NCI-H526 treated with DMSO at 0.1 percent for 48 hours (cell line): ENCODE data around the gene ZC3H18.

Experiments used
- DNase-seq: peaks from one replicate; lab custom pipeline; 2025; lab: John Stamatoyannopoulos, UW

Gene ZC3H18

GRCh38 chr16:88533381-88533917 lies 36.8 kb upstream of the ZC3H18 start:
- DNase-seq, result no peak

- peak; percentile 17 for DNase-seq
Observed at GRCh38 chr16:88533932-88534637, 36.1 kb upstream of the ZC3H18 start.

GRCh38 chr16:88534638-88535190 lies 35.5 kb upstream of the ZC3H18 start:
- no peak for DNase-seq

GRCh38 chr16:88535191-88535856 lies 34.9 kb upstream of the ZC3H18 start:
- DNase-seq, result no peak

- DNase-seq, result no peak
Observed at GRCh38 chr16:88535857-88536222, 34.4 kb upstream of the ZC3H18 start.

GRCh38 chr16:88536510-88536909 lies 33.7 kb upstream of the ZC3H18 start:
- DNase-seq, result no peak

GRCh38 chr16:88536971-88537751 lies 33.0 kb upstream of the ZC3H18 start:
- DNase-seq, result no peak

GRCh38 chr16:88537859-88538258 lies 32.3 kb upstream of the ZC3H18 start:
- DNase-seq, result no peak

- no peak for DNase-seq
Observed at GRCh38 chr16:88538366-88539060, 31.7 kb upstream of the ZC3H18 start.

- no peak for DNase-seq
Observed at GRCh38 chr16:88539261-88539651, 30.9 kb upstream of the ZC3H18 start.

- no peak for DNase-seq
Observed at GRCh38 chr16:88539652-88540345, 30.4 kb upstream of the ZC3H18 start.

- DNase-seq, result no peak
Observed at GRCh38 chr16:88540346-88540977, 29.7 kb upstream of the ZC3H18 start.

- no peak for DNase-seq
Observed at GRCh38 chr16:88541831-88542616, 28.2 kb upstream of the ZC3H18 start.

- no peak for DNase-seq
Observed at GRCh38 chr16:88543230-88543813, 26.9 kb upstream of the ZC3H18 start.

GRCh38 chr16:88545781-88546180 lies 24.4 kb upstream of the ZC3H18 start:
- no peak for DNase-seq

GRCh38 chr16:88548131-88548874 lies 21.9 kb upstream of the ZC3H18 start:
- DNase-seq, result no peak

- DNase-seq, result no peak
Observed at GRCh38 chr16:88548985-88549384, 21.2 kb upstream of the ZC3H18 start.

- no peak for DNase-seq
Observed at GRCh38 chr16:88549671-88550245, 20.4 kb upstream of the ZC3H18 start.
